Measurements from ENCODE around the gene ZNF699. TPM values are rescaled to one million over a fixed set of nuclear protein-coding genes. Genes with fewer than 3 reads are reported as not detected.

The ZNF699 gene
- total RNA-seq, 1 donor from 2014 or later = 9.7 TPM

DNA sequence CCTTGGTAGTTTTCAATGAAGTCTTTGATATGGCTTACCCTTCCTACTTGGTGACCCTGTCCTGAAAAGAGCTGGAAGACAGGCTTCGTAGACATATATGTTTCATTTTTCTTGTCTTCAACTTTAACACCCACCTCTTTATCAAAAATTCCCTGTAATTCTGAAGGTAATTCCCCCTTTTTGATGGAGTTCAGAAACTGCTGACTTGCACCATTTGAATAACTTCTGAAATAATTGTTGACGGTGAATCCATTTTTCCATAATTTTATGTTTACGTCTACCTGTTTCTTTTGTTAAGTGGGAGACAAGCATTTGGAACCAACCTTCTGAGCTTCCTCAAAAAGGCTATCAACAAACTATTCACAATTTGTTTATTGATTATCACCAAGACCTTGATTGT is 38.6 kb upstream of the ZNF699 start:
- Mint-ChIP-seq H3K4me3 (ENCODE audit: unreplicated experiment) (no peak overlapping the region), H3K27ac (ENCODE audit: unreplicated experiment) (no peak overlapping the region), H3K9me3 (ENCODE audit: unreplicated experiment) (peaks cover 16% of the 10 kb centered on the region), H3K36me3 (ENCODE audit: unreplicated experiment) (peaks cover 35% of the 10 kb centered on the region), H3K4me1 (ENCODE audit: low read depth, unreplicated experiment) (no peaks in the 10 kb centered on the region), H3K27me3 (ENCODE audit: unreplicated experiment) (peaks cover 2% of the 10 kb centered on the region)
- DNase-seq = no peak
- no peak for TF ChIP-seq CTCF (IDR thresholded peaks at IDR 0.05; ENCODE audit: partially characterized antibody, unreplicated experiment)

- H3K36me3 Mint-ChIP-seq (ENCODE audit: unreplicated experiment) = peaks cover 65% of the 10 kb centered on the region
- no peak for DNase-seq
- H3K27me3 Mint-ChIP-seq (ENCODE audit: unreplicated experiment) = peaks cover 2% of the 10 kb centered on the region
- no peak overlapping the region for H3K4me3 Mint-ChIP-seq (ENCODE audit: unreplicated experiment)
- no peaks in the 10 kb centered on the region for H3K4me1 Mint-ChIP-seq (ENCODE audit: low read depth, unreplicated experiment)
- TF ChIP-seq CTCF (IDR thresholded peaks at IDR 0.05; ENCODE audit: partially characterized antibody, unreplicated experiment) = no peak
- peaks cover 29% of the 10 kb centered on the region for H3K9me3 Mint-ChIP-seq (ENCODE audit: unreplicated experiment)
- H3K27ac Mint-ChIP-seq (ENCODE audit: unreplicated experiment) = no peak overlapping the region
Observed at GRCh38 chr19:9345005-9345404, 35.4 kb upstream of the ZNF699 start.

DNA sequence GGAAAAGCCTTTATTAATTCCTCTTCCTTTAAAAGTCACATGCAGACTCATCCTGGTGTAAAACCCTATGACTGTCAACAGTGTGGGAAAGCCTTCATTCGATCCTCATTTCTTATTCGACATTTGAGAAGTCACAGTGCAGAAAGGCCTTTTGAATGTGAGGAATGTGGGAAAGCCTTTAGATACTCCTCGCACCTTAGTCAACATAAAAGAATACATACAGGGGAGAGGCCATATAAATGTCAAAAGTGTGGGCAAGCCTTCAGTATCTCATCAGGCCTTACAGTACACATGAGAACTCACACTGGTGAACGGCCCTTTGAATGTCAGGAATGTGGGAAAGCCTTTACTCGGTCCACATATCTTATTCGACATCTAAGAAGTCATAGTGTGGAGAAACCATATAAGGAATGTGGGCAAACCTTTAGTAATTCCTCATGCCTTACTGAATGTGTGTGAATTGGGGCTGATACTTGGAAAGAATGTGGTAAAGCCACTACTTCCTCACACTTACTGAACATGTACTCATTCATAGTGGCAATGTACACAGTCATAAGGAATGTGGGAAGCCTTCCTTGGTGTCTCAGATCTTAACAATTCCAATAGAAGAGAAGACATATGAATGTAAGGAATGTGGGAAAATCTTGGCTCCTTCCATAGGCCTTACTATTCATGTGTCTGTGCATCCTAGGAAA is 33.1 kb upstream of the ZNF699 start:
- peaks cover 4% of the 10 kb centered on the region for H3K27me3 Mint-ChIP-seq (ENCODE audit: unreplicated experiment)
- peaks cover 66% of the 10 kb centered on the region for H3K36me3 Mint-ChIP-seq (ENCODE audit: unreplicated experiment)
- no peak overlapping the region for H3K27ac Mint-ChIP-seq (ENCODE audit: unreplicated experiment)
- no peak for DNase-seq
- no peak overlapping the region for H3K4me3 Mint-ChIP-seq (ENCODE audit: unreplicated experiment)
- H3K4me1 Mint-ChIP-seq (ENCODE audit: low read depth, unreplicated experiment) = no peaks in the 10 kb centered on the region
- TF ChIP-seq CTCF (IDR thresholded peaks at IDR 0.05; ENCODE audit: partially characterized antibody, unreplicated experiment) = no peak
- H3K9me3 Mint-ChIP-seq (ENCODE audit: unreplicated experiment) = peaks cover 35% of the 10 kb centered on the region

DNA sequence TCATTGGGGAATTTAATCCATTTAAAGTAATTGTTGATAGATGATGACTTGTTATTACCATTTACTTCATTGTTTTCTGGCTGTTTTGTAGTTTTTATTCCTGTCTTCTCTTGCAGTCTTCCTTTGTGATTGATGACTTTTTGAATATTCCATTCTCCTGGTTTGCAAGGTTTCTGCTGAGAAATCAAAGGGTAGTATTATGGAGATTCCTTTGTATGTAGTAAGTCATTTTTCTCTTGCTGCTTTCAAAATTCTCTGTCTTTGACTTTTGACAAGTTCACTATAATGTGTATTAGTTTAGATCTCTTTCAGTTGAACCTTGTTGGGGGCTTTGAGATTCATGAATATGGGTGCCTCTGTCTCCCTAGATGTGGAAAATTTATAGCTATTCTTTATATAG is 20.4 kb upstream of the ZNF699 start:
- peaks cover 20% of the 10 kb centered on the region for H3K9me3 Mint-ChIP-seq (ENCODE audit: unreplicated experiment)
- no peak for TF ChIP-seq CTCF (IDR thresholded peaks at IDR 0.05; ENCODE audit: partially characterized antibody, unreplicated experiment)
- H3K4me1 Mint-ChIP-seq (ENCODE audit: low read depth, unreplicated experiment) = no peaks in the 10 kb centered on the region
- H3K36me3 Mint-ChIP-seq (ENCODE audit: unreplicated experiment) = peaks cover 57% of the 10 kb centered on the region
- peaks cover 2% of the 10 kb centered on the region for H3K27me3 Mint-ChIP-seq (ENCODE audit: unreplicated experiment)
- H3K4me3 Mint-ChIP-seq (ENCODE audit: unreplicated experiment) = no peak overlapping the region
- DNase-seq = no peak
- H3K27ac Mint-ChIP-seq (ENCODE audit: unreplicated experiment) = no peak overlapping the region

GRCh38 chr19:9324584-9324962 is 14.9 kb upstream of the ZNF699 start:
- Mint-ChIP-seq H3K4me3 (ENCODE audit: unreplicated experiment) (peak overlapping the region; percentile 90), H3K27me3 (ENCODE audit: unreplicated experiment) (peaks cover 15% of the 10 kb centered on the region), H3K36me3 (ENCODE audit: unreplicated experiment) (peaks cover 36% of the 10 kb centered on the region), H3K27ac (ENCODE audit: unreplicated experiment) (peak overlapping the region; percentile 45), H3K9me3 (ENCODE audit: unreplicated experiment) (peaks cover 26% of the 10 kb centered on the region), H3K4me1 (ENCODE audit: low read depth, unreplicated experiment) (peaks cover 4% of the 10 kb centered on the region)
- no peak for TF ChIP-seq CTCF (IDR thresholded peaks at IDR 0.05; ENCODE audit: partially characterized antibody, unreplicated experiment)
- DNase-seq = no peak
